Measurements from ENCODE around the gene ID3. TPM values are rescaled to one million over a fixed set of nuclear protein-coding genes. Genes with fewer than 3 reads are reported as not detected.

ID3 gene
- total and polyA plus RNA-seq, 2 donors (not counting 3 experiments of a cell fraction or from before 2014, with no cell fraction given) = 277 to 971 TPM

DNA sequence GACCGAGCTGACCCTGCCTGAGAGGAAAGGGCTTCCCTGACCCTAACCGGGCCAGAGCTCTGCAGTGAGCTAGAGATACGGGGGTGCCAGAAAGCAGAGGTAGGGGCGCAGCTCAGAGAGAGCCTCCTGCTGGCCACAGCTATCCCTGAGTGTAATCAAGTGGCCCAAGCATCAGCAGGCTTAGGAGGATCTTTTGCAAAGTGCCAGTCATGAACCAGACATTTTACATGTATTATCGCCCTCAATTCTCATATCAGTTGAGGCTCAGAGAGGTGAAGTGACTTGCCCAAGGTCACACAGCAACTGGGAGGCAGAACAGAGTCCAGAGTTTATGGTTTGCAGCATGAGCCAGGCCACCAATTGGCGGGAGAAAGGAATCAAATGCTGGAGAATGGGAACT is 7.0 kb upstream of the ID3 start:
- Histone ChIP-seq H3K36me3 (ENCODE audit: control insufficient read depth in 2 of 2, extremely low read depth in 1 of 2, insufficient read depth in 2 of 2, low read length in 2 of 2) (no peaks in the 10 kb centered on the region), H3K4me2 (ENCODE audit: insufficient read depth, low read length) (no peak overlapping the region), H3K4me1 (ENCODE audit: control insufficient read depth, extremely low read depth, insufficient read depth, low read length) (peaks cover 20% of the 10 kb centered on the region), H3K9me1 (replicated peaks; ENCODE audit: control insufficient read depth, extremely low read depth, insufficient read depth, low read length) (no peaks in the 10 kb centered on the region), H3K4me3 (replicated peaks in 1 of 3; ENCODE audit: insufficient read depth in 1 of 3, low read depth in 1 of 3, low read length in 3 of 3) (no peak overlapping the region), H3K9me3 (replicated peaks; ENCODE audit: control insufficient read depth, insufficient read depth, low read length) (no peaks in the 10 kb centered on the region), H2AFZ (ENCODE audit: low read depth, low read length) (no peak overlapping the region), H3K27me3 (ENCODE audit: control insufficient read depth in 2 of 2, insufficient read depth in 2 of 2, low read length in 2 of 2) (no peaks in the 10 kb centered on the region), H4K20me1 (replicated peaks; ENCODE audit: control insufficient read depth, extremely low read depth, insufficient read depth, low read length) (no peaks in the 10 kb centered on the region), H3K27ac (ENCODE audit: insufficient read depth, low read depth, low read length) (no peak overlapping the region), H3K79me2 (ENCODE audit: control insufficient read depth, insufficient read depth, low read length) (no peaks in the 10 kb centered on the region), H3K9ac (replicated peaks; ENCODE audit: extremely low read depth, insufficient read depth, low read length) (no peak overlapping the region)
- DNase-seq (ENCODE audit: low read depth, low spot score) (no peak), FAIRE-seq (no peak)
- dilution Hi-C loops (cut with MboI; ENCODE audit: extremely low pct_ligation_motif_present, low sequenced_read_pairs) = no loop called here
- ChIA-PET POLR2A (no interaction called here), CTCF (interaction anchor here (0.9 to 1.9 kb wide), 4 partner anchors 11 to 71 kb away, joined by 3 to 7 read pairs (median 4); no protein-coding TSS in a partner anchor)
- intact Hi-C loops (cut with micrococcal nuclease) = no loop called here
- TF ChIP-seq POLR2A (IDR thresholded peaks at IDR 0.05; ENCODE audit: low read depth, low read length) = no peak
- TF ChIP-seq, protein P1, sequence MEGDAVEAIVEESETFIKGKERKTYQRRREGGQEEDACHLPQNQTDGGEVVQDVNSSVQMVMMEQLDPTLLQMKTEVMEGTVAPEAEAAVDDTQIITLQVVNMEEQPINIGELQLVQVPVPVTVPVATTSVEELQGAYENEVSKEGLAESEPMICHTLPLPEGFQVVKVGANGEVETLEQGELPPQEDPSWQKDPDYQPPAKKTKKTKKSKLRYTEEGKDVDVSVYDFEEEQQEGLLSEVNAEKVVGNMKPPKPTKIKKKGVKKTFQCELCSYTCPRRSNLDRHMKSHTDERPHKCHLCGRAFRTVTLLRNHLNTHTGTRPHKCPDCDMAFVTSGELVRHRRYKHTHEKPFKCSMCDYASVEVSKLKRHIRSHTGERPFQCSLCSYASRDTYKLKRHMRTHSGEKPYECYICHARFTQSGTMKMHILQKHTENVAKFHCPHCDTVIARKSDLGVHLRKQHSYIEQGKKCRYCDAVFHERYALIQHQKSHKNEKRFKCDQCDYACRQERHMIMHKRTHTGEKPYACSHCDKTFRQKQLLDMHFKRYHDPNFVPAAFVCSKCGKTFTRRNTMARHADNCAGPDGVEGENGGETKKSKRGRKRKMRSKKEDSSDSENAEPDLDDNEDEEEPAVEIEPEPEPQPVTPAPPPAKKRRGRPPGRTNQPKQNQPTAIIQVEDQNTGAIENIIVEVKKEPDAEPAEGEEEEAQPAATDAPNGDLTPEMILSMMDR (IDR thresholded peaks at IDR 0.05; ENCODE audit: extremely low read depth in 1 of 2, insufficient read depth in 1 of 2, low read depth in 1 of 2, low read length in 2 of 2) = peak; percentile 8 to 35
- TF ChIP-seq POLR2AphosphoS5 (IDR thresholded peaks at IDR 0.05; ENCODE audit: insufficient read depth, low read depth, low read length) = no peak
- no peak for TF ChIP-seq FOS (IDR thresholded peaks at IDR 0.05; ENCODE audit: borderline replicate concordance, insufficient read depth, low read length)
- TF ChIP-seq GATA2 (IDR thresholded peaks at IDR 0.05; ENCODE audit: insufficient read depth, insufficient read length, low read depth, low read length) = no peak
- BruUV-seq (replicated peaks) = no TSS peak

DNA sequence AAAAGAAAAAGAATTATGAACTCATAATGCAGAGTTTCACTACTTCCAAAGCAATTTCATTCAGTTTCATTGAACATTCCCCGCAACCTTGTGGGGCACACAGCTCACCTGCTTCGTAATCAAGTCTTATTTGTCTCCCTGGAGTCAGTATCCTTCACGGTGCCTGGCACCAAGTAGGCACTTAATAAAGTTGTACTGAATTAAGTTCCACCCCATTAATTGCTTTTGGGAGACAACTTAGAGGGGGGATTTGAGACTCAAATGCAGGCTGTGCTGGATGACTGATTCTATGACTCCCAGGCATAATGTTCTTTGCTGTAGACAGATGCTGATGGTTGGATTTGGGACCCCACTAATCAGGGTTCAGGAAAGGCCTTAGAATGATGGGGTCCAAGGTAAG is 6.5 kb upstream of the ID3 start:
- POLR2A ChIA-PET = no interaction called here
- H3K4me2 ChIP-seq (ENCODE audit: insufficient read depth, low read length) = no peak overlapping the region
- DNase-seq (ENCODE audit: low read depth, low spot score) (no peak), FAIRE-seq (no peak)
- CTCF ChIA-PET = interaction anchor here (0.9 to 1.9 kb wide), 4 partner anchors 10 to 72 kb away, joined by 3 to 7 read pairs (median 4); no protein-coding TSS in a partner anchor
- no TSS peak for BruUV-seq (replicated peaks)
- H3K4me3 ChIP-seq (replicated peaks in 1 of 3; ENCODE audit: insufficient read depth in 1 of 3, low read depth in 1 of 3, low read length in 3 of 3) = no peak overlapping the region
- no peaks in the 10 kb centered on the region for H3K79me2 ChIP-seq (ENCODE audit: control insufficient read depth, insufficient read depth, low read length)
- no peaks in the 10 kb centered on the region for H3K9me3 ChIP-seq (replicated peaks; ENCODE audit: control insufficient read depth, insufficient read depth, low read length)
- H3K27me3 ChIP-seq (ENCODE audit: control insufficient read depth in 2 of 2, insufficient read depth in 2 of 2, low read length in 2 of 2) = no peaks in the 10 kb centered on the region
- no peaks in the 10 kb centered on the region for H3K36me3 ChIP-seq (ENCODE audit: control insufficient read depth in 2 of 2, extremely low read depth in 1 of 2, insufficient read depth in 2 of 2, low read length in 2 of 2)
- H4K20me1 ChIP-seq (replicated peaks; ENCODE audit: control insufficient read depth, extremely low read depth, insufficient read depth, low read length) = no peaks in the 10 kb centered on the region
- intact Hi-C loops (cut with micrococcal nuclease) = no loop called here
- H3K9ac ChIP-seq (replicated peaks; ENCODE audit: extremely low read depth, insufficient read depth, low read length) = no peak overlapping the region
- peaks cover 26% of the 10 kb centered on the region for H3K4me1 ChIP-seq (ENCODE audit: control insufficient read depth, extremely low read depth, insufficient read depth, low read length)
- H3K27ac ChIP-seq (ENCODE audit: insufficient read depth, low read depth, low read length) = no peak overlapping the region
- dilution Hi-C loops (cut with MboI; ENCODE audit: extremely low pct_ligation_motif_present, low sequenced_read_pairs) = no loop called here
- no peaks in the 10 kb centered on the region for H3K9me1 ChIP-seq (replicated peaks; ENCODE audit: control insufficient read depth, extremely low read depth, insufficient read depth, low read length)
- no peak overlapping the region for H2AFZ ChIP-seq (ENCODE audit: low read depth, low read length)
- TF ChIP-seq FOS (IDR thresholded peaks at IDR 0.05; ENCODE audit: borderline replicate concordance, insufficient read depth, low read length) (no peak), POLR2A (IDR thresholded peaks at IDR 0.05; ENCODE audit: low read depth, low read length) (no peak), JUN (IDR thresholded peaks at IDR 0.05; ENCODE audit: borderline replicate concordance, insufficient read depth, insufficient read length, low read depth) (no peak), POLR2AphosphoS5 (IDR thresholded peaks at IDR 0.05; ENCODE audit: insufficient read depth, low read depth, low read length) (no peak), MYC (IDR thresholded peaks at IDR 0.05; ENCODE audit: low read depth, low read length) (no peak), EZH2 (IDR thresholded peaks at IDR 0.05; ENCODE audit: borderline replicate concordance, low read depth, low read length, severe bottlenecking) (no peak), GATA2 (IDR thresholded peaks at IDR 0.05; ENCODE audit: insufficient read depth, insufficient read length, low read depth, low read length) (no peak)
- TF ChIP-seq, protein P1 (IDR thresholded peaks at IDR 0.05; ENCODE audit: extremely low read depth in 1 of 2, insufficient read depth in 1 of 2, low read depth in 1 of 2, low read length in 2 of 2) = no peak
- TF ChIP-seq, protein P2, sequence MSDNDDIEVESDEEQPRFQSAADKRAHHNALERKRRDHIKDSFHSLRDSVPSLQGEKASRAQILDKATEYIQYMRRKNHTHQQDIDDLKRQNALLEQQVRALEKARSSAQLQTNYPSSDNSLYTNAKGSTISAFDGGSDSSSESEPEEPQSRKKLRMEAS (IDR thresholded peaks at IDR 0.05; ENCODE audit: insufficient read depth, insufficient read length) = no peak
